CD4-positive, alpha-beta memory T cell (primary cell): Measurements from ENCODE around the gene MRPL38. TPM values are rescaled to one million over a fixed set of nuclear protein-coding genes. Genes with fewer than 3 reads are reported as not detected.

Experiments
- CTCF ChIA-PET: fragments of 350-600 bp; sonication (Branson Sonifier 250); formaldehyde crosslinking; loops from one replicate; lab custom pipeline; 2021; ENCODE audit warnings: inconsistent platforms; ENCODE audit not compliant: partially characterized antibody; lab: Charles Lee
- POLR2A ChIA-PET: fragments of 350-600 bp; sonication (Branson Sonifier 250); formaldehyde crosslinking; loops from one replicate; lab custom pipeline; 2021; ENCODE audit not compliant: partially characterized antibody; lab: Charles Lee
- DNase-seq, 5 donors: peaks; one replicate each; pipeline versions ENCODE4 v3.0.0 to v3.0.0-alpha.2; 2020 to 2022; ENCODE audit warnings: mixed read lengths in 1 of 5
- H3K27ac ChIP-seq: one replicate; pipeline ENCODE4 v1.7.0; 2013; ENCODE audit warnings: low read depth, low read length
- H3K27me3 ChIP-seq: 2 replicates; pipeline ENCODE4 v1.7.0; 2013; ENCODE audit warnings: mild to moderate bottlenecking, low read length, moderate library complexity; ENCODE audit not compliant: insufficient read depth
- H3K36me3 ChIP-seq: 2 replicates; pipeline ENCODE4 v1.7.0; 2013; ENCODE audit warnings: mild to moderate bottlenecking, low read length, moderate library complexity; ENCODE audit not compliant: insufficient read depth
- H3K4me1 ChIP-seq: 2 replicates; pipeline ENCODE4 v1.7.0; 2013; ENCODE audit warnings: mild to moderate bottlenecking, low read length, moderate library complexity; ENCODE audit not compliant: insufficient read depth
- H3K4me3 ChIP-seq, 2 donors: one replicate each; pipeline ENCODE4 v1.7.0; 2013; ENCODE audit warnings: low read length in 2 of 2, mild to moderate bottlenecking in 1 of 2
- H3K9me3 ChIP-seq, 2 donors: one replicate each; pipeline ENCODE4 v1.7.0; 2013; ENCODE audit warnings: low read length in 2 of 2, control low read depth in 1 of 2; ENCODE audit not compliant: control insufficient read depth in 1 of 2
- H3K27ac Mint-ChIP-seq, 7 donors: one replicate each; pipeline ENCODE4 v1.8.0; 2020 to 2021; ENCODE audit warnings: mixed read lengths in 7 of 7, mild to moderate bottlenecking in 6 of 7, inconsistent platforms in 3 of 7, moderate library complexity in 3 of 7
- H3K27me3 Mint-ChIP-seq, 2 donors: one replicate each; pipeline ENCODE4 v1.8.0; 2020 to 2021; ENCODE audit warnings: mixed read lengths in 2 of 2
- H3K36me3 Mint-ChIP-seq, 2 donors: one replicate each; pipeline ENCODE4 v1.8.0; 2020 to 2021; ENCODE audit warnings: mixed read lengths in 2 of 2, inconsistent platforms in 1 of 2, mild to moderate bottlenecking in 1 of 2
- H3K4me1 Mint-ChIP-seq, 4 donors: one replicate each; pipeline ENCODE4 v1.8.0; 2020 to 2021; ENCODE audit warnings: mixed read lengths in 4 of 4, mild to moderate bottlenecking in 1 of 4
- H3K4me3 Mint-ChIP-seq, 8 donors: one replicate each; pipeline ENCODE4 v1.8.0; 2020 to 2021; ENCODE audit warnings: mixed read lengths in 8 of 8, mild to moderate bottlenecking in 7 of 8, moderate library complexity in 6 of 8, inconsistent platforms in 3 of 8
- H3K9me3 Mint-ChIP-seq, 8 donors: one replicate each; pipeline ENCODE4 v1.8.0; 2020 to 2021; ENCODE audit warnings: mixed read lengths in 8 of 8, mild to moderate bottlenecking in 5 of 8, inconsistent platforms in 3 of 8, moderate library complexity in 1 of 8
- intact Hi-C: fragments of 100-400 bp; cut with micrococcal nuclease; formaldehyde crosslinking; loops from one replicate; pipeline ENCODE4 v1.15.1; 2023
- polyA plus RNA-seq, 2 donors: library from polyadenylated mRNA; unstranded; fragments of 300-500 nt; fragmentation: Illumina TruSeq; gene quantifications; one replicate each; pipeline ENCODE4 v1.2.3, GENCODE V29; 2021
- total RNA-seq, 2 experiments: library from RNA; stranded (reverse); gene quantifications; one replicate each; pipeline ENCODE4 v1.2.3, GENCODE V29; 2021

MRPL38 gene
- total and polyA plus RNA-seq, 4 experiments from 2014 or later, result 59.1 to 142 (median 108) TPM

GRCh38 chr17:75914643-75915267 lies 10.1 kb upstream of the MRPL38 start:
- intact Hi-C loops, result no loop called here
- Mint-ChIP-seq H3K9me3 (no peaks in the 10 kb centered on the region), H3K36me3 (peaks cover 4 to 8% of the 10 kb centered on the region in 2 donors), H3K4me3 (no peak overlapping the region), H3K4me1 (peaks cover 0 to 11% (median 4%) of the 10 kb centered on the region in 4 donors), H3K27me3 (no peaks in the 10 kb centered on the region), H3K27ac (no peak overlapping the region)
- Histone ChIP-seq H3K4me3 (no peak overlapping the region), H3K36me3 (no peaks in the 10 kb centered on the region), H3K9me3 (no peaks in the 10 kb centered on the region), H3K4me1 (no peaks in the 10 kb centered on the region), H3K27ac (no peak overlapping the region), H3K27me3 (no peaks in the 10 kb centered on the region)
- POLR2A ChIA-PET, result no interaction called here
- DNase-seq, result no peak
- CTCF ChIA-PET, result interaction anchor here (1.2 to 1.9 kb wide), 2 partner anchors 10 to 91 kb away, joined by 4 to 7 read pairs; partner anchors contain the start of gene MRPL38

- Histone ChIP-seq H3K27me3 (no peaks in the 10 kb centered on the region), H3K4me1 (no peaks in the 10 kb centered on the region), H3K36me3 (no peaks in the 10 kb centered on the region), H3K27ac (no peak overlapping the region), H3K9me3 (no peaks in the 10 kb centered on the region), H3K4me3 (no peak overlapping the region)
- Mint-ChIP-seq H3K4me3 (no peak overlapping the region), H3K27ac (no peak overlapping the region), H3K27me3 (no peaks in the 10 kb centered on the region), H3K9me3 (no peaks in the 10 kb centered on the region), H3K36me3 (peaks cover 4 to 5% of the 10 kb centered on the region in 2 donors), H3K4me1 (peaks cover 0 to 11% (median 4%) of the 10 kb centered on the region in 4 donors)
- DNase-seq, result no peak
- ChIA-PET POLR2A (interaction anchor here (0.6 kb wide), 1 partner anchor 43 kb away, joined by 3 read pairs; no protein-coding TSS in a partner anchor), CTCF (no interaction called here)
- intact Hi-C loops, result no loop called here
Observed at GRCh38 chr17:75913537-75914210, 9.0 kb upstream of the MRPL38 start.

- H3K36me3 ChIP-seq, result no peaks in the 10 kb centered on the region
- H3K4me1 Mint-ChIP-seq, result peaks cover 2 to 7% (median 5%) of the 10 kb centered on the region in 4 donors
- DNase-seq, result no peak
- H3K4me1 ChIP-seq, result peaks cover 5% of the 10 kb centered on the region
- H3K36me3 Mint-ChIP-seq, result peaks cover 0 to 2% of the 10 kb centered on the region in 2 donors
- no peak overlapping the region for H3K4me3 ChIP-seq
- peak overlapping the region in 1 of 7 donors; percentile 6 for H3K27ac Mint-ChIP-seq
- H3K9me3 Mint-ChIP-seq, result no peaks in the 10 kb centered on the region
- H3K27me3 Mint-ChIP-seq, result no peaks in the 10 kb centered on the region
- no peak overlapping the region for H3K27ac ChIP-seq
- ChIA-PET CTCF (interaction anchor here (0.6 to 10.4 kb wide), 3 partner anchors 94 to 358 kb away, joined by 3 to 120 read pairs (median 6); no protein-coding TSS in a partner anchor), POLR2A (no interaction called here)
- no peaks in the 10 kb centered on the region for H3K9me3 ChIP-seq
- no peak overlapping the region for H3K4me3 Mint-ChIP-seq
- no peaks in the 10 kb centered on the region for H3K27me3 ChIP-seq
- intact Hi-C loops, result no loop called here
Observed at GRCh38 chr17:75910699-75911098, 6.0 kb upstream of the MRPL38 start.

GRCh38 chr17:75909812-75910274 lies 5.2 kb upstream of the MRPL38 start:
- CTCF ChIA-PET, result interaction anchor here (2.3 to 10.4 kb wide), 2 partner anchors 95 to 105 kb away, joined by 6 to 120 read pairs; no protein-coding TSS in a partner anchor
- POLR2A ChIA-PET, result interaction anchor here (0.6 kb wide), 2 partner anchors 32 to 310 kb away, joined by 3 read pairs; partner anchors contain the start of gene TRIM47
- Mint-ChIP-seq H3K9me3 (no peaks in the 10 kb centered on the region), H3K36me3 (no peaks in the 10 kb centered on the region), H3K4me3 (no peak overlapping the region), H3K27me3 (no peaks in the 10 kb centered on the region), H3K27ac (peak overlapping the region in 1 of 7 donors; percentile 47), H3K4me1 (peaks cover 2 to 11% (median 5%) of the 10 kb centered on the region in 4 donors)
- DNase-seq, result no peak
- H3K27ac ChIP-seq, result no peak overlapping the region
- intact Hi-C loops, result loop anchor here (10.0 kb wide), 1 partner anchor 355 kb away; the partner anchor contains the start of gene UBALD2
- no peak overlapping the region for H3K4me3 ChIP-seq
- H3K9me3 ChIP-seq, result no peaks in the 10 kb centered on the region
- no peaks in the 10 kb centered on the region for H3K36me3 ChIP-seq
- H3K27me3 ChIP-seq, result no peaks in the 10 kb centered on the region
- H3K4me1 ChIP-seq, result peaks cover 7% of the 10 kb centered on the region

GRCh38 chr17:75909051-75909811 lies 4.5 kb upstream of the MRPL38 start:
- H3K27me3 Mint-ChIP-seq, result no peaks in the 10 kb centered on the region
- Histone ChIP-seq H3K4me3 (no peak overlapping the region), H3K27me3 (no peaks in the 10 kb centered on the region), H3K27ac (no peak overlapping the region), H3K36me3 (no peaks in the 10 kb centered on the region), H3K4me1 (peaks cover 7% of the 10 kb centered on the region), H3K9me3 (no peaks in the 10 kb centered on the region)
- no peak overlapping the region for H3K4me3 Mint-ChIP-seq
- no peaks in the 10 kb centered on the region for H3K9me3 Mint-ChIP-seq
- peaks cover 2 to 14% (median 5%) of the 10 kb centered on the region in 4 donors for H3K4me1 Mint-ChIP-seq
- DNase-seq, result no peak
- H3K36me3 Mint-ChIP-seq, result peaks cover 0 to 1% of the 10 kb centered on the region in 2 donors
- CTCF ChIA-PET, result interaction anchor here (2.3 to 10.4 kb wide), 2 partner anchors 96 to 105 kb away, joined by 6 to 120 read pairs; no protein-coding TSS in a partner anchor
- H3K27ac Mint-ChIP-seq, result peak overlapping the region in 3 of 7 donors; percentile 42 to 60 (median 56)
- intact Hi-C loops, result loop anchor here (10.0 kb wide), 1 partner anchor 356 kb away; the partner anchor contains the start of gene UBALD2
- POLR2A ChIA-PET, result interaction anchor here (0.6 kb wide), 1 partner anchor 311 kb away, joined by 3 read pairs; no protein-coding TSS in a partner anchor

- no peak overlapping the region for H3K4me3 ChIP-seq
- Mint-ChIP-seq H3K27ac (peak overlapping the region in 3 of 7 donors; percentile 42 to 66 (median 51)), H3K4me1 (peaks cover 5 to 20% (median 9%) of the 10 kb centered on the region in 4 donors), H3K36me3 (peaks cover 0 to 3% of the 10 kb centered on the region in 2 donors), H3K27me3 (no peaks in the 10 kb centered on the region), H3K9me3 (no peaks in the 10 kb centered on the region), H3K4me3 (no peak overlapping the region)
- no peak overlapping the region for H3K27ac ChIP-seq
- H3K27me3 ChIP-seq, result no peaks in the 10 kb centered on the region
- H3K4me1 ChIP-seq, result peaks cover 17% of the 10 kb centered on the region
- no peak for DNase-seq
- CTCF ChIA-PET, result interaction anchor here (10.4 kb wide), 1 partner anchor 97 kb away, joined by 120 read pairs; no protein-coding TSS in a partner anchor
- no peaks in the 10 kb centered on the region for H3K36me3 ChIP-seq
- intact Hi-C loops, result loop anchor here (10.0 kb wide), 1 partner anchor 357 kb away; the partner anchor contains the start of gene UBALD2
- POLR2A ChIA-PET, result interaction anchor here (1.1 kb wide), 1 partner anchor 64 kb away, joined by 3 read pairs; the partner anchor contains the start of gene UNC13D
- no peaks in the 10 kb centered on the region for H3K9me3 ChIP-seq
Observed at GRCh38 chr17:75908201-75908600, 3.5 kb upstream of the MRPL38 start.
